Progenitor cell of endocrine pancreas (in vitro differentiated cells): ENCODE results near the gene TP63. TPM values are rescaled to one million over a fixed set of nuclear protein-coding genes. Genes with fewer than 3 reads are reported as not detected.

Experiments
- DNase-seq: peaks from one replicate; pipeline ENCODE4 v3.0.0; 2021; ENCODE audit warnings: low spot score; ENCODE audit not compliant: unreplicated experiment
- H3K27ac Mint-ChIP-seq: 2 replicates; pipeline ENCODE4 v1.8.0; 2021; ENCODE audit warnings: mild to moderate bottlenecking, moderate library complexity, mixed read lengths
- H3K27me3 Mint-ChIP-seq: 2 replicates; pipeline ENCODE4 v1.8.0; 2021; ENCODE audit warnings: mixed read lengths
- H3K36me3 Mint-ChIP-seq: 2 replicates; pipeline ENCODE4 v1.8.0; 2022; ENCODE audit warnings: mixed read lengths; ENCODE audit not compliant: insufficient read depth
- H3K4me1 Mint-ChIP-seq: 2 replicates; pipeline ENCODE4 v1.8.0; 2021; ENCODE audit warnings: low read depth, mixed read lengths
- H3K4me3 Mint-ChIP-seq: 2 replicates; pipeline ENCODE4 v1.8.0; 2021; ENCODE audit warnings: low read depth, mild to moderate bottlenecking, moderate library complexity, mixed read lengths
- H3K9me3 Mint-ChIP-seq: 2 replicates; pipeline ENCODE4 v1.8.0; 2021; ENCODE audit warnings: low read depth, mixed read lengths
- CTCF ChIP-seq: fragments of 200-600 bp; sonication (generic); IDR thresholded peaks from one replicate; pipeline ENCODE4 v1.5.0; 2021; ENCODE audit warnings: antibody characterized with exemption, mild to moderate bottlenecking; ENCODE audit not compliant: unreplicated experiment
- total RNA-seq: library from RNA; stranded (reverse); gene quantifications from 2 replicates; pipeline ENCODE4 v1.2.1, GENCODE V29; 2021

TP63 gene
- total RNA-seq, 1 donor from 2014 or later: 0.72 TPM

GRCh38 chr3:189771842-189772450 is 140.8 kb downstream of the TP63 start:
- DNase-seq: no peak
- Mint-ChIP-seq H3K36me3 (no peaks in the 10 kb centered on the region), H3K4me1 (peaks cover 20% of the 10 kb centered on the region), H3K9me3 (no peaks in the 10 kb centered on the region), H3K27ac (no peak overlapping the region), H3K4me3 (no peak overlapping the region), H3K27me3 (peaks cover 27% of the 10 kb centered on the region)
- TF ChIP-seq CTCF: no peak

- Mint-ChIP-seq H3K4me1 (peaks cover 18% of the 10 kb centered on the region), H3K4me3 (no peak overlapping the region), H3K27me3 (peaks cover 28% of the 10 kb centered on the region), H3K9me3 (no peaks in the 10 kb centered on the region), H3K27ac (no peak overlapping the region), H3K36me3 (no peaks in the 10 kb centered on the region)
- DNase-seq: no peak
- no peak for TF ChIP-seq CTCF
These were observed 141.4 kb downstream of the TP63 start for GRCh38 chr3:189772584-189772983.

- no peak for DNase-seq
- H3K4me1 Mint-ChIP-seq: peaks cover 18% of the 10 kb centered on the region
- no peak overlapping the region for H3K27ac Mint-ChIP-seq
- no peaks in the 10 kb centered on the region for H3K36me3 Mint-ChIP-seq
- H3K27me3 Mint-ChIP-seq: peaks cover 29% of the 10 kb centered on the region
- H3K9me3 Mint-ChIP-seq: no peaks in the 10 kb centered on the region
- TF ChIP-seq CTCF: no peak
- H3K4me3 Mint-ChIP-seq: no peak overlapping the region
These were observed 141.9 kb downstream of the TP63 start for GRCh38 chr3:189773056-189773455.

- TF ChIP-seq CTCF: no peak
- Mint-ChIP-seq H3K4me3 (no peak overlapping the region), H3K36me3 (no peaks in the 10 kb centered on the region), H3K27me3 (peaks cover 56% of the 10 kb centered on the region), H3K4me1 (peaks cover 21% of the 10 kb centered on the region), H3K27ac (no peak overlapping the region), H3K9me3 (no peaks in the 10 kb centered on the region)
- DNase-seq: no peak
These were observed 145.1 kb downstream of the TP63 start for GRCh38 chr3:189776149-189776824.

GRCh38 chr3:189778340-189778950 is 147.3 kb downstream of the TP63 start:
- Mint-ChIP-seq H3K4me3 (no peak overlapping the region), H3K27ac (no peak overlapping the region), H3K27me3 (peaks cover 62% of the 10 kb centered on the region), H3K36me3 (no peaks in the 10 kb centered on the region), H3K4me1 (peaks cover 2% of the 10 kb centered on the region), H3K9me3 (no peaks in the 10 kb centered on the region)
- DNase-seq: no peak
- no peak for TF ChIP-seq CTCF
